RWPE1 (cell line): ENCODE data around the gene TRABD2B.
A peak's percentile ranks its signal among the peaks of the same experiment; 100 is the strongest.

Experiments used
- CTCF ChIA-PET: fragments of 350-600 bp; sonication (Branson Sonifier 250); formaldehyde crosslinking; extraction: SDS; loops from one replicate; lab custom pipeline; 2021; lab: Yijun Ruan, JAX
- POLR2A ChIA-PET: fragments of 400-600 bp; formaldehyde crosslinking; extraction: SDS; loops from one replicate; lab custom pipeline; 2020; ENCODE audit warnings: antibody characterized with exemption; ENCODE audit not compliant: low non-redundant PET; lab: Yijun Ruan, JAX
- DNase-seq: peaks from one replicate; pipeline ENCODE4 v3.0.0; 2012; ENCODE audit warnings: low spot score
- H3K27ac ChIP-seq: fragments of 450-650 bp; 2 replicates; pipeline ENCODE4 v1.5.1; 2017
- TF ChIP-seq, protein P1 (sequence below): fragments of 450-650 bp; conservative IDR thresholded peaks from 2 replicates; pipeline ENCODE4 v1.5.1; 2017; ENCODE audit warnings: low read depth, mild to moderate bottlenecking

The TRABD2B gene

DNA sequence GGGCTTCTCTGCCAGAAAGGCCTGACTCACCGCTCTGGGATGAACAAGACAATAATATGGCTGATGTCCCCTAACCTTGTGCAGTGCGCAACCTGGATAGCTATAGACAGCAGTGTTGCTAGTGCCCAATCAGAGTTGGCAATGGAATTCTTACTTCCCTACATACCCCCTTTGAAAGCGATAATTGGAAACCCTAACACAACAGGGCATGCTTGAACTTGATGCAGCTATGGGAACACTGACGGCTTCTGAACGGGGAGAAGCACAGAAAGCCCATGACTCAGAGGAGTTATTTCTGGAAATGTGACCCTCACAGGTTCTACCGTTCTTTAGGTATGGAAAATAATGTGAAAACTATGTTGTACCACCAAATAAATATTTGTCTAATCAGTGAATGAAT, 200.6 kb downstream of the TRABD2B start:
- H3K27ac ChIP-seq = peak overlapping the region; percentile 43
- TF ChIP-seq, protein P1, sequence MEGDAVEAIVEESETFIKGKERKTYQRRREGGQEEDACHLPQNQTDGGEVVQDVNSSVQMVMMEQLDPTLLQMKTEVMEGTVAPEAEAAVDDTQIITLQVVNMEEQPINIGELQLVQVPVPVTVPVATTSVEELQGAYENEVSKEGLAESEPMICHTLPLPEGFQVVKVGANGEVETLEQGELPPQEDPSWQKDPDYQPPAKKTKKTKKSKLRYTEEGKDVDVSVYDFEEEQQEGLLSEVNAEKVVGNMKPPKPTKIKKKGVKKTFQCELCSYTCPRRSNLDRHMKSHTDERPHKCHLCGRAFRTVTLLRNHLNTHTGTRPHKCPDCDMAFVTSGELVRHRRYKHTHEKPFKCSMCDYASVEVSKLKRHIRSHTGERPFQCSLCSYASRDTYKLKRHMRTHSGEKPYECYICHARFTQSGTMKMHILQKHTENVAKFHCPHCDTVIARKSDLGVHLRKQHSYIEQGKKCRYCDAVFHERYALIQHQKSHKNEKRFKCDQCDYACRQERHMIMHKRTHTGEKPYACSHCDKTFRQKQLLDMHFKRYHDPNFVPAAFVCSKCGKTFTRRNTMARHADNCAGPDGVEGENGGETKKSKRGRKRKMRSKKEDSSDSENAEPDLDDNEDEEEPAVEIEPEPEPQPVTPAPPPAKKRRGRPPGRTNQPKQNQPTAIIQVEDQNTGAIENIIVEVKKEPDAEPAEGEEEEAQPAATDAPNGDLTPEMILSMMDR = no peak
- DNase-seq = peak; percentile 92
- CTCF ChIA-PET = interaction anchor here (0.7 to 0.9 kb wide), 2 partner anchors 135 to 359 kb away, joined by 3 to 5 read pairs; partner anchors contain the start of gene FOXD2
- POLR2A ChIA-PET = no interaction called here

DNA sequence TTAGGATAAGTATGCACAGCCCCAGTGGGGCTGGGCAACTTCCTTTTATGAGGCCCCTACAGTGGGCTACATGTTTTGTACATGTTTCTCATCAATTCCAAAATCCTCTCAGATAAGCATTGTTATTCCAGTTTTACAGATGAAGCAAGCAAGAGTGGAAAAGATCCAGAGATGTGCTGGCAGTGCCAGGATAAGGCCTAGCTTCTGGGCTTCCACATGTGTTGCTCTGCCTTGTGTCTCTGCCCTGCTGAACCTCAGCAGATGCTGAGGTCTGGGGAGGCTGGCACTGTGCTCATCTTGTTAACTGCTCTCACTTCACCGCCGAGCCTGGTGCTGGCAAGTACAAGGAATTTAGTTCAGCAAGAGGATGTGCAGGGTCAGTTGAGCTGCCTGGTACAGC, 202.1 kb downstream of the TRABD2B start:
- TF ChIP-seq, protein P1 = no peak
- POLR2A ChIA-PET = no interaction called here
- H3K27ac ChIP-seq = no peak overlapping the region
- CTCF ChIA-PET = no interaction called here
- no peak for DNase-seq

- TF ChIP-seq, protein P1 = no peak
- ChIA-PET CTCF (no interaction called here), POLR2A (no interaction called here)
- no peak overlapping the region for H3K27ac ChIP-seq
- no peak for DNase-seq
These were observed 202.7 kb downstream of the TRABD2B start for GRCh38 chr1:47794530-47794929.

DNA sequence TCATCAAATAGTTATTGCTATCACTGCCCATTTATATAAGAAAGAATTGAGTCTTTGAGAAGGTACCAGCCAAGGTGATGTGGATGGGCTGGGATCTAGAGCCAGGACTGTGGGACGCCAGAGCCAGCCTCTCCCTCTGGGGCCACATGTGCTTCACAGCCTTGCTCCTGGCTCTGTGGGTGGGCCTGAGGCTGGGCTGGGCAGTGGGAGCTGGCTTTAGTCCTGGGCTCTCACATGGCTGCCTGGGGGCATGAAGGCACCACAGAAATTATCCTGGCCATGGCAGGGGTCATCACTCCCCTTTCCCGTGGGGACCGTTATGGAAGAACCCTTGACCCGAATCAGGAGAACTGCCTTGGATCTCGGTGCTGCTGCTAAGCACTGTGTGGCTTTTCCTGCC, 203.1 kb downstream of the TRABD2B start:
- H3K27ac ChIP-seq = no peak overlapping the region
- ChIA-PET CTCF (no interaction called here), POLR2A (no interaction called here)
- TF ChIP-seq, protein P1 = no peak
- no peak for DNase-seq

GRCh38 chr1:47793563-47793962, 203.6 kb downstream of the TRABD2B start:
- ChIA-PET CTCF (no interaction called here), POLR2A (no interaction called here)
- no peak for DNase-seq
- TF ChIP-seq, protein P1 = no peak
- no peak overlapping the region for H3K27ac ChIP-seq

DNA sequence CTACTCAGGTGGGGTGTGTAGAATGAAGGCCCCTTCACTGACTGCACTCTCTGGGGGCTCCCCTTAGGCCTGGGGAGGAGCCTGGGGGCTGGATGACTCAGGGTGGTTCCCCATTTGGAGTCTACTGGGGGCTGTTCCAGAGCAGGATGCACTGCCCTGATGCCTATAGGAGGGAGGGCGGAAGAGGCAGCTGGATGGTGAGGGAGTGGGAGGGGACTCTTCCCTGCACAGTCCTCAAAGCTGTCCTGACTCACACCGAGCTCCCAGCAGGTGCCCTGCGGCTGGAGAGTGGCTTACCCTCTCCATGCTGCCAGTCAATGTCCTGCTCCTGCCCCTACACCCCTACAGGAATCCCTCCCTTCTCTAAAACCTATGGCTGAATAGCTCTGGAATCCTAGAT, 204.4 kb downstream of the TRABD2B start:
- ChIA-PET POLR2A (no interaction called here), CTCF (interaction anchor here (0.6 kb wide), 1 partner anchor 284 kb away, joined by 3 read pairs; no protein-coding TSS in a partner anchor)
- no peak overlapping the region for H3K27ac ChIP-seq
- TF ChIP-seq, protein P1 = no peak
- no peak for DNase-seq
